ENCODE measurements around the gene MYO3B. TPM values are rescaled to one million over a fixed set of nuclear protein-coding genes. Genes with fewer than 3 reads are reported as not detected.
A peak's percentile ranks its signal among the peaks of the same experiment; 100 is the strongest.

The MYO3B gene
- polyA plus RNA-seq, 1 experiment: 0.10 TPM

GRCh38 chr2:170404846-170405245, 226.9 kb downstream of the MYO3B start:
- TF ChIP-seq CTCF (IDR thresholded peaks at IDR 0.05; ENCODE audit: low read depth, low read length): no peak
- ChIA-PET POLR2A (no interaction called here), CTCF (no interaction called here)
- Histone ChIP-seq H3K27ac (ENCODE audit: low read depth, low read length) (no peak overlapping the region), H3K9me3 (ENCODE audit: control insufficient read depth, insufficient read depth, low read length) (no peaks in the 10 kb centered on the region), H3K4me3 (ENCODE audit: low read depth, low read length) (no peak overlapping the region), H3K27me3 (ENCODE audit: control insufficient read depth, insufficient read depth, low read length) (peaks cover 4% of the 10 kb centered on the region)
- DNase-seq (ENCODE audit: low read depth, low spot score): no peak

GRCh38 chr2:170405326-170405725, 227.4 kb downstream of the MYO3B start:
- H3K4me3 ChIP-seq (ENCODE audit: low read depth, low read length): no peak overlapping the region
- H3K9me3 ChIP-seq (ENCODE audit: control insufficient read depth, insufficient read depth, low read length): no peaks in the 10 kb centered on the region
- no peak for TF ChIP-seq CTCF (IDR thresholded peaks at IDR 0.05; ENCODE audit: low read depth, low read length)
- DNase-seq (ENCODE audit: low read depth, low spot score): no peak
- POLR2A ChIA-PET: no interaction called here
- no peak overlapping the region for H3K27ac ChIP-seq (ENCODE audit: low read depth, low read length)
- CTCF ChIA-PET: no interaction called here
- H3K27me3 ChIP-seq (ENCODE audit: control insufficient read depth, insufficient read depth, low read length): peaks cover 4% of the 10 kb centered on the region

- no peak for DNase-seq (ENCODE audit: low read depth, low spot score)
- no peak overlapping the region for H3K4me3 ChIP-seq (ENCODE audit: low read depth, low read length)
- no peak overlapping the region for H3K27ac ChIP-seq (ENCODE audit: low read depth, low read length)
- H3K27me3 ChIP-seq (ENCODE audit: control insufficient read depth, insufficient read depth, low read length): peaks cover 4% of the 10 kb centered on the region
- ChIA-PET POLR2A (no interaction called here), CTCF (interaction anchor here (0.6 to 6.5 kb wide), 54 partner anchors 9 to 470 kb away, joined by 3 to 160 read pairs (median 5); partner anchors contain the start of genes ERICH2 and GAD1)
- H3K9me3 ChIP-seq (ENCODE audit: control insufficient read depth, insufficient read depth, low read length): no peaks in the 10 kb centered on the region
- TF ChIP-seq CTCF (IDR thresholded peaks at IDR 0.05; ENCODE audit: low read depth, low read length): no peak
Measured at GRCh38 chr2:170408461-170409163, 230.7 kb downstream of the MYO3B start.

GRCh38 chr2:170409164-170409535, 231.2 kb downstream of the MYO3B start:
- Histone ChIP-seq H3K4me3 (ENCODE audit: low read depth, low read length) (no peak overlapping the region), H3K9me3 (ENCODE audit: control insufficient read depth, insufficient read depth, low read length) (no peaks in the 10 kb centered on the region), H3K27me3 (ENCODE audit: control insufficient read depth, insufficient read depth, low read length) (peaks cover 4% of the 10 kb centered on the region), H3K27ac (ENCODE audit: low read depth, low read length) (no peak overlapping the region)
- ChIA-PET CTCF (interaction anchor here (0.6 to 6.5 kb wide), 62 partner anchors 10 to 1081 kb away, joined by 3 to 160 read pairs (median 4); partner anchors contain the start of genes ERICH2 and GAD1), POLR2A (no interaction called here)
- TF ChIP-seq CTCF (IDR thresholded peaks at IDR 0.05; ENCODE audit: low read depth, low read length): peak; percentile 79
- DNase-seq (ENCODE audit: low read depth, low spot score): peak; percentile 16

GRCh38 chr2:170411660-170412059, 233.7 kb downstream of the MYO3B start:
- H3K9me3 ChIP-seq (ENCODE audit: control insufficient read depth, insufficient read depth, low read length): no peaks in the 10 kb centered on the region
- CTCF ChIA-PET: interaction anchor here (6.5 kb wide), 1 partner anchor 400 kb away, joined by 160 read pairs; the partner anchor contains the start of gene GAD1
- H3K27ac ChIP-seq (ENCODE audit: low read depth, low read length): no peak overlapping the region
- no peak for TF ChIP-seq CTCF (IDR thresholded peaks at IDR 0.05; ENCODE audit: low read depth, low read length)
- H3K27me3 ChIP-seq (ENCODE audit: control insufficient read depth, insufficient read depth, low read length): peaks cover 4% of the 10 kb centered on the region
- no peak for DNase-seq (ENCODE audit: low read depth, low spot score)
- POLR2A ChIA-PET: no interaction called here
- H3K4me3 ChIP-seq (ENCODE audit: low read depth, low read length): no peak overlapping the region
